GM19043 (cell line): ENCODE measurements around the gene INTS11.

Source experiments
- ATAC-seq: cut with Tn5 transposase; IDR thresholded peaks from one replicate; pipeline ENCODE4 v1.9.1; 2021; ENCODE audit warnings: low read depth; ENCODE audit not compliant: unreplicated experiment

The INTS11 gene

GRCh38 chr1:1314678-1315335 is 9.7 kb downstream of the INTS11 start:
- ATAC-seq = no peak

- no peak for ATAC-seq
Measured at GRCh38 chr1:1314237-1314586, 10.2 kb downstream of the INTS11 start.

GRCh38 chr1:1313500-1314236 is 10.8 kb downstream of the INTS11 start:
- no peak for ATAC-seq

- ATAC-seq = no peak
Measured at GRCh38 chr1:1312450-1313314, 11.8 kb downstream of the INTS11 start.

GRCh38 chr1:1311107-1312104 is 13.1 kb downstream of the INTS11 start:
- ATAC-seq = no peak

GRCh38 chr1:1310476-1311053 is 13.9 kb downstream of the INTS11 start:
- ATAC-seq = no peak

DNA sequence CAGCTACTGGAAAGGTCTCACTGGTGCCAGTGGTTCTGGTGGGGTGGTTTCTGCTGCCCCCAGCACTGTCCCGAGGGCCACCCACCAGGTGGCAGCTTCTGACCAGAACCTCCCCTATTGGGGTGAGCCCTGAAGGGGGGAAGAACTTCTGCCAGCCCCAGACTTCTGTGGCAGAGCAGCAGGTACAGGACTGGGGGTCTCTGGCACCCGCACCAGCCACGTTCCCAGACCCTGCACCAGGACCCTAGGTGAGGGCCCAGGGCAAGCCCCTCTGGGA is 14.4 kb downstream of the INTS11 start:
- no peak for ATAC-seq

DNA sequence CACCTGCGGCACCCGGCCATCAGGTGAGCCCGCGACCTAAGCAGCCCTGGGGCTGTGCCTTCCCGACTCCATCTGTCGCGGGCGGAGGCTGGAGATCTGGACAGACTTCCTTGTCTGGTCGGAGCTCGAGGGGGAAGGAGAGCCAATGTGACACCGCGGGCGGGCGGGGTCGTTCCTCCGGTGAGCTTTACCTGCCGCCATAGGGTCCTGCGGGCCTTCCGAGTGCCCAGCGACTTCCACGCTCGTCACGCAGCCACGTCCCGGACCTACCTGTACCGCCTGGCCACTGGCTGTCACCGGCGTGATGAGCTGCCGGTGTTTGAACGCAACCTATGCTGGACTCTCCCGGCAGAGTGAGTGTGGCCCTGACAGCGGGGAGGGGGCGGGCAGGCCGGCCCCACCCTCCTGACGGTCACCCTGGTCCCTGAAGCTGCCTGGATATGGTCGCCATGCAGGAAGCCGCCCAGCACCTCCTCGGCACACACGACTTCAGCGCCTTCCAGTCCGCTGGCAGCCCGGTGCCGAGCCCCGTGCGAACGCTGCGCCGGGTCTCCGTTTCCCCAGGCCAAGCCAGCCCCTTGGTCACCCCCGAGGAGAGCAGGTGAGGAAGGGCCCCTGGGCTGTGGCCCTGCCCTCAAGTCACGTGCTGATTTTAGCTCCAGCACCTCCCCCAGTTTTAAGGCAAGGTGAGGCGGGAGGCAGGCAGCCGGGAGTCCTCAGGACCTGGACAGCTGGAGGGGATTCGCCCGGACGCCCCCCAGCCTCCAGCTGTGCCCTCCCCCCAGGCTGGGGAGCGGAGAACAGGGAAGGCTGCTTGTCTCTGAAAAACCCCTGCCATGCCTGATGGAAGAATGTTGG is 15.0 kb downstream of the INTS11 start:
- ATAC-seq = no peak

DNA sequence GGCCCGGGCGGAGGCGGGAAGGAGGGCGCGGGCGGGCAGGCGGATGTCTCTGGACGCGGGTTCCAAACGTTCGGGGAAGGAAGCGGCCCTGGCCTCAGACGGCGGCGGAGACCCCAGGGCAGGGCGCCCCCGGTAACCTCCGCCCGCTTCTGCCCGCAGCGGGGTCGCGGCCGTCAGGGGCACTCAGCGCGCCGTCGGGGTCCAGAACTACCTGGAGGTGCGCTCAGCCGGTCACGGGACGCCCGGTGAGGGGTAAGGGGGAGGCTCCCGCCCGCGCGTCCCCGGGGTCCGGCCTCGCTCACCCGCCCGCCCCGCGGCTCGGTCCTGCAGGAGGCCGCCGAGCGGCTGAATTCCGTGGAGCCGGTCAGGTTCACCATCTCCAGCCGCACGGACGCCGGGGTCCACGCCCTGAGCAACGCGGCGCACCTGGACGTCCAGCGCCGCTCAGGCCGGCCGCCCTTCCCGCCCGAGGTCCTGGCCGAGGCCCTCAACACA is 15.7 kb downstream of the INTS11 start:
- ATAC-seq = no peak

DNA sequence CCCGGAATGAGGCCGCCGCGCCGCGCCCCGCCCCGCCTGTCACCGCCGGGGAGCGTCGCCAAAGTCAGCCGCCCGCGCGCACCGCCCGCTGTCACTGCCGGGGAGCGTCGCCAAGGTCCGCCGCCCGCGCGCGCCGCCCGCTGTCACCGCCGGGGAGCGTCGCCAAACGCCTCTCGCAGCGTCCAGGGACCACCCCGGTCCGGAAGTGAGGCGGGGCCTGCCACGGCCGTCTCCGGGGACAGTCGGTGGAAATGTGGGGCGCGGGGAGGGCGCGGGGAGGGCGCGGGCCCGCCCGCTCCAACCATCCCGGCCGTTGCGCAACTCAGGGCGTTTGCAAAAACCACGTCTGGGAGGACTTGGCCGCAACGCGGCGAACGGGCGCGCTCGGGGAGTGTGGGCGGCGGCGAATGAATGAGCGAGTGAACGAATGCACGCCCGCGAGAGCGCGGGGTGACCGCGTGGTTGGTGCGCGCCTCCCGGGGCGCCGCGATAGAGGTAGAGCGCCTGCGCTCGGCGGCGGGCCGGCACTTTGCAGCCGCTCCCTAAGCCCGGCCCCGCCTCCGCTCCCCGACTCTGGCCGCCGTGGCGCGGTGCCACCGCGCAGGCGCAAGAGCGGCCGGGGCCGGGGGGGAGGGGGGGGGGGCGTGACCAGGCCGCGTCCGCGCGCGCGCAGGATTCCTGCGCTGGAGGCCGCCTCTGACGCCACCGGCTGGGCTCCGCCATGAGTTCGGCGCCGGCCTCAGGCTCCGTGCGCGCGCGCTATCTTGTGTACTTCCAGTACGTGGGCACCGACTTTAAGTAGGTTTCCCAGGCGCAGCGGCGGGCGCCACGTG is 16.3 kb downstream of the INTS11 start, which contains the start of the genes ACAP3 and PUSL1:
Gene ACAP3 (minus strand): TSS at position 8 of the 833 bp plus-strand sequence. CDS start 115 bp downstream, outside the sequence.
Gene PUSL1 (plus strand): TSS at position 675 of the 833 bp plus-strand sequence. CDS start 47 bp downstream, at position 722.
- peak; percentile 54 for ATAC-seq

GRCh38 chr1:1307261-1307922 is 17.1 kb downstream of the INTS11 start:
- no peak for ATAC-seq

DNA sequence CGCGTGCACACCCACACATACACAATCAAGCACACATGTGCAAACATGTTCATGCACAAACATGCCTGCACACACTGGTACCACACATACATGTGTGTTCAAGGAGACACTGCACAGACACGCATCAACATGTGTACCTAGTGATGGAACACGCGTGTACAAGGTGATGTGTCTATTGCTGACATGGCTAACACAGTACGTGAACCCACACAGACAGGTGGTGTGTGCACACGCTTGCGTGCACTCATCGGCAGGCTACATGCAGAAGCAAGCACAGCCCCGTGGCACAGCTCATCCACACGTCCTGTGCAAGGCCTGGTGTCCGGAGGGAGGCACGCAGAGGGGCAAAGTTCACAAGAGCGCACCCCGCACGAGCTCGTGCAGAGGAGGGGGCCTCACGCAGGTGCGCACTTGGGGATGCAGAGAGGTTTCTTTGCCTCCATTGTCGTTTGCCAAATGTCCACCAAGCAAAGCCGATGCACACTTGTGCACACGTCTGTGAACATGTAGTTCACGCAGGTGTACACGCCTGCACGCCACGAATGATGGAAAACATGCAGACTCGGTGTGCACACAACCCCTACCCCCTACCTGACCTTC is 17.7 kb downstream of the INTS11 start:
- ATAC-seq = no peak

DNA sequence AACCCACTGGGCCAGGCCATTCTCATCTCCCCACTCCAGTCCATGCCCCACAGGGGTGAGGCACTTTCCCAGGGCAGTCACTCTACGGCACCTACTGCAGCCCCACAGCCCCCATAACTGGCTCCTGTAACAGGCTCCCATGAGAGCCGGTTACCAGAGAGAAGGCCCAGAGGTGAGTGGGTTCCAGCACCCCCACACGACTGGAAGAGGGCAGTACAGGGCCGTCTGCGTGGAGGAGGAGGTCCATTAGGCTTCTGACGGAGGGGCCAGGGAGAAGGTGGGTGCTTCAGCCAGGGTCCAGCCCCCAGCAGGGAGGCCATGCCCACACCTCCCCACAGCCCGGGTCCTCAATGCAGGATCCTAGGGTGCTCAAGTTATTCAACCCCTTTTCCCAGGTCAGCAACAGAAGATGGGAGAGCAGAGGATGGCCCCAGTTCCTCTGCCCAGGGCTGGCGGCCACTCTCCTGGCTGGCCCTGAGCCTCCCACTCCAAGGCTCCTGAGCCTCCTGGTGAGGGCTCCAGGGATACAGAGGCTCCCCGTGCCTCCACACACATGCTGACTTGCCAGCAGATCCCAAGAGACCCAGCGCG is 18.3 kb downstream of the INTS11 start:
- no peak for ATAC-seq

GRCh38 chr1:1305300-1306069 is 19.0 kb downstream of the INTS11 start:
- no peak for ATAC-seq

GRCh38 chr1:1304331-1305299 is 19.8 kb downstream of the INTS11 start:
- ATAC-seq = no peak
